ENCODE measurements around the gene TBC1D10A. TPM values are rescaled to one million over a fixed set of nuclear protein-coding genes. Genes with fewer than 3 reads are reported as not detected.

TBC1D10A gene
- total RNA-seq, 1 experiment from 2014 or later: 18.6 TPM

DNA sequence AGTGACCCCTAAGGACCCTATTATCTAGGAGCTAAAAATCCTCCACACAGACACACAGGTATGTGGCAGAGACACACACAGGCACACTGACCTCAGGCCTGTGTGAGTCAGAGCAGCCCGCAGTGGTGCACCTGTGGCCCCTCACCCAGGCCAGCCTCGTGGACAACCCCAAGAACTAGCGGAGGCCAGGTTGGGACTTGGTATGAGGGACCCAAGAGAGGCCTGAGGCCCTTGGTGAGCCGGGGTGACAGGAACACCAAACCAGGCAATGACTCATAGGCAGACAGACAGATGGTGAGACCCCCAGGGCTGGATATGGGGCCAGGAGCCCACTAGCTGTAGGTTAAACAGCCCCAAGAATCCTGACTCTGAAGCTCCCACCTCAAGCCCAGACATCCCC, 43.4 kb downstream of the TBC1D10A start:
- Histone ChIP-seq H3K9ac (ENCODE audit: low read length) (no peak overlapping the region), H3K27me3 (ENCODE audit: insufficient read depth, low read length) (no peaks in the 10 kb centered on the region), H3K9me3 (ENCODE audit: control insufficient read depth in 1 of 2, insufficient read depth in 1 of 2, low read depth in 1 of 2, low read length in 2 of 2) (no peaks in the 10 kb centered on the region), H3K4me3 (replicated peaks in 1 of 2; ENCODE audit: low read depth in 1 of 2, low read length in 2 of 2) (no peak overlapping the region), H2AFZ (ENCODE audit: low read depth, low read length, poor library complexity, severe bottlenecking) (no peak overlapping the region), H3K9me2 (ENCODE audit: insufficient read depth) (no peaks in the 10 kb centered on the region), H4K20me1 (ENCODE audit: insufficient read depth) (no peaks in the 10 kb centered on the region), H3K27ac (ENCODE audit: low read depth, low read length) (no peak overlapping the region), H3K4me1 (ENCODE audit: control insufficient read depth in 1 of 2, insufficient read depth in 2 of 2, low read length in 2 of 2) (peaks cover 12 to 28% of the 10 kb centered on the region in 2 experiments), H3K79me2 (ENCODE audit: insufficient read depth, low read length) (no peaks in the 10 kb centered on the region), H3K4me2 (ENCODE audit: low read length) (no peak overlapping the region), H3K36me3 (ENCODE audit: control insufficient read depth in 1 of 2, insufficient read depth in 2 of 2, low read length in 2 of 2) (no peaks in the 10 kb centered on the region)
- ChIA-PET CTCF (no interaction called here), RAD21 (ENCODE audit: low non-redundant PET in 1 of 2, low total read pairs in 2 of 2, uncharacterized antibody in 2 of 2, unreplicated experiment in 2 of 2) (no interaction called here), POLR2A (no interaction called here)
- BruUV-seq (replicated peaks): no TSS peak
- intact Hi-C loops (cut with micrococcal nuclease): no loop called here
- DNase-seq (ENCODE audit: low read depth, low spot score): no peak
- ATAC-seq: no peak
- TF ChIP-seq POLR2AphosphoS5 (IDR thresholded peaks at IDR 0.05; ENCODE audit: low read depth, low read length) (no peak), EZH2phosphoT487 (IDR thresholded peaks at IDR 0.05; ENCODE audit: borderline replicate concordance) (no peak)

DNA sequence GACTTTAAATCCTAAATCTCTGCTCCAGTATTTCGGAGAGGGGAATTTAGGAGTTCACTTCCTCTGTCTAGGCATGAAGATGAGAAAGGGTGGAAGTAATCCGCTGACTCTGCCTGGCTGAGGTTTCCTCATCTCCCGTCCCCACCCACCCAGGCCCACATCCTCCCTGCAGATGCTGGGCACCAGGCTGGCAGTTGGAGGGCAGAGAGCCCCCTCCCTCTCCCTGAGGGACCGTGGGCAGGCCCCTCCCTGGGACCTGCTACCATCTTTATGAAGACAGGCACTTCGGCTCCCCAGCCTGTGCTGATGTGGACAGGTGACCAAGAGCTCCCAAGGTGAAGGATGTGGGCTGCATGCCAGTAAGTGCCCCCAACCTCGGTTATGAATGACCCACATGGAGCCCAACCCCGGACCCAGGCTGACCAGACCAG, 44.1 kb downstream of the TBC1D10A start:
- H3K4me2 ChIP-seq (ENCODE audit: low read length): no peak overlapping the region
- no peaks in the 10 kb centered on the region for H3K27me3 ChIP-seq (ENCODE audit: insufficient read depth, low read length)
- POLR2A ChIA-PET: no interaction called here
- no TSS peak for BruUV-seq (replicated peaks)
- no peak overlapping the region for H3K27ac ChIP-seq (ENCODE audit: low read depth, low read length)
- intact Hi-C loops (cut with micrococcal nuclease): no loop called here
- H3K9ac ChIP-seq (ENCODE audit: low read length): no peak overlapping the region
- H3K36me3 ChIP-seq (ENCODE audit: control insufficient read depth in 1 of 2, insufficient read depth in 2 of 2, low read length in 2 of 2): no peaks in the 10 kb centered on the region
- TF ChIP-seq YY1 (IDR thresholded peaks at IDR 0.05; ENCODE audit: extremely low read depth, insufficient replicate concordance, low read depth, low read length) (no peak), ZNF274 (IDR thresholded peaks at IDR 0.05; ENCODE audit: low read depth, low read length) (no peak), EGR1 (IDR thresholded peaks at IDR 0.05; ENCODE audit: low read depth) (no peak), JUND (IDR thresholded peaks at IDR 0.05) (no peak), EZH2 (IDR thresholded peaks at IDR 0.05) (no peak), SIN3A (IDR thresholded peaks at IDR 0.05; ENCODE audit: low read depth) (no peak)
- TF ChIP-seq, protein P1, sequence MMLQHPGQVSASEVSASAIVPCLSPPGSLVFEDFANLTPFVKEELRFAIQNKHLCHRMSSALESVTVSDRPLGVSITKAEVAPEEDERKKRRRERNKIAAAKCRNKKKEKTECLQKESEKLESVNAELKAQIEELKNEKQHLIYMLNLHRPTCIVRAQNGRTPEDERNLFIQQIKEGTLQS (IDR thresholded peaks at IDR 0.05): no peak
- TF ChIP-seq, protein P2, sequence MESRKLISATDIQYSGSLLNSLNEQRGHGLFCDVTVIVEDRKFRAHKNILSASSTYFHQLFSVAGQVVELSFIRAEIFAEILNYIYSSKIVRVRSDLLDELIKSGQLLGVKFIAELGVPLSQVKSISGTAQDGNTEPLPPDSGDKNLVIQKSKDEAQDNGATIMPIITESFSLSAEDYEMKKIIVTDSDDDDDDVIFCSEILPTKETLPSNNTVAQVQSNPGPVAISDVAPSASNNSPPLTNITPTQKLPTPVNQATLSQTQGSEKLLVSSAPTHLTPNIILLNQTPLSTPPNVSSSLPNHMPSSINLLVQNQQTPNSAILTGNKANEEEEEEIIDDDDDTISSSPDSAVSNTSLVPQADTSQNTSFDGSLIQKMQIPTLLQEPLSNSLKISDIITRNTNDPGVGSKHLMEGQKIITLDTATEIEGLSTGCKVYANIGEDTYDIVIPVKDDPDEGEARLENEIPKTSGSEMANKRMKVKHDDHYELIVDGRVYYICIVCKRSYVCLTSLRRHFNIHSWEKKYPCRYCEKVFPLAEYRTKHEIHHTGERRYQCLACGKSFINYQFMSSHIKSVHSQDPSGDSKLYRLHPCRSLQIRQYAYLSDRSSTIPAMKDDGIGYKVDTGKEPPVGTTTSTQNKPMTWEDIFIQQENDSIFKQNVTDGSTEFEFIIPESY (IDR thresholded peaks at IDR 0.05; ENCODE audit: extremely low read depth, insufficient replicate concordance, low read length): no peak
- no peak overlapping the region for H3K4me3 ChIP-seq (replicated peaks in 1 of 2; ENCODE audit: low read depth in 1 of 2, low read length in 2 of 2)
- H3K4me1 ChIP-seq (ENCODE audit: control insufficient read depth in 1 of 2, insufficient read depth in 2 of 2, low read length in 2 of 2): peaks cover 6 to 26% of the 10 kb centered on the region in 2 experiments; a peak in 3 of 4 replicates
- no peak for ATAC-seq
- RAD21 ChIA-PET (ENCODE audit: low non-redundant PET in 1 of 2, low total read pairs in 2 of 2, uncharacterized antibody in 2 of 2, unreplicated experiment in 2 of 2): interaction anchor here in 1 of 2 experiments (0.7 kb wide), 1 partner anchor 10 kb away, joined by 3 read pairs; no protein-coding TSS in a partner anchor
- CTCF ChIA-PET: no interaction called here
- no peaks in the 10 kb centered on the region for H3K9me2 ChIP-seq (ENCODE audit: insufficient read depth)
- DNase-seq (ENCODE audit: low read depth, low spot score): no peak
- no peaks in the 10 kb centered on the region for H3K79me2 ChIP-seq (ENCODE audit: insufficient read depth, low read length)
- no peaks in the 10 kb centered on the region for H3K9me3 ChIP-seq (ENCODE audit: control insufficient read depth in 1 of 2, insufficient read depth in 1 of 2, low read depth in 1 of 2, low read length in 2 of 2)
- no peaks in the 10 kb centered on the region for H4K20me1 ChIP-seq (ENCODE audit: insufficient read depth)
- H2AFZ ChIP-seq (ENCODE audit: low read depth, low read length, poor library complexity, severe bottlenecking): no peak overlapping the region

Data from HCT116 (cell line).